Upper lobe of right lung (tissue), 1 donor: Measurements from ENCODE around the gene HOXB4. TPM values are rescaled to one million over a fixed set of nuclear protein-coding genes. Genes with fewer than 3 reads are reported as not detected.

Experiments used
- ATAC-seq: fragments of 200-7000 bp; cut with Tn5 transposase; one replicate; pipeline ENCODE4 v1.9.1; 2020; ENCODE audit warnings: mild to moderate bottlenecking, moderate library complexity
- DNase-seq: peaks from one replicate; pipeline ENCODE4 v3.0.0-alpha.2; 2020
- H3K27ac ChIP-seq: fragments of 200-600 bp; one replicate; pipeline ENCODE4 v1.8.0; 2022
- H3K27me3 ChIP-seq: fragments of 200-600 bp; one replicate; pipeline ENCODE4 v1.8.0; 2022; ENCODE audit warnings: mild to moderate bottlenecking
- H3K36me3 ChIP-seq: fragments of 200-600 bp; one replicate; pipeline ENCODE4 v1.8.0; 2022
- H3K4me1 ChIP-seq: fragments of 200-600 bp; one replicate; pipeline ENCODE4 v1.8.0; 2022
- H3K4me3 ChIP-seq: fragments of 200-600 bp; one replicate; pipeline ENCODE4 v1.8.0; 2022; ENCODE audit warnings: mild to moderate bottlenecking
- H3K9me3 ChIP-seq: fragments of 200-600 bp; one replicate; pipeline ENCODE4 v1.8.0; 2022
- CTCF ChIP-seq: fragments of 200-600 bp; IDR thresholded peaks from one replicate; pipeline ENCODE4 v1.8.0; 2022; ENCODE audit warnings: antibody characterized with exemption
- intact Hi-C: fragments of 100-400 bp; cut with DNase I; formaldehyde crosslinking; loops from one replicate; pipeline ENCODE4 v1.11.0; 2022
- long read RNA-seq: library from polyadenylated mRNA; unstranded; transcript quantifications from one replicate; pipeline ENCODE4 v2.0.0, GENCODE V29; 2021
- total RNA-seq: library from RNA; stranded (reverse); fragmentation: NEBNext Ultra II Directional; extraction: Animal tissue kit (Norgen Biotek cat#: 25700); gene quantifications from one replicate; pipeline ENCODE4 v1.2.1, GENCODE V29; 2021
- donor health status: DM: no; HTN: yes; CAD: no; lungs with severe emphysema.

HOXB4 gene
- 4.9 TPM for total RNA-seq
- long read RNA-seq, partial matches to known transcripts, result 0 of 2 reads
- long read RNA-seq, other reads (novel, unspliced or antisense), result 1 of 2 reads

- DNase-seq (no peak), ATAC-seq (peak; percentile 55)
- peaks cover 6% of the 10 kb centered on the region for H3K4me1 ChIP-seq
- H3K27me3 ChIP-seq, result peaks cover 79% of the 10 kb centered on the region
- H3K4me3 ChIP-seq, result peak within 1 kb of the TSS; percentile 59
- H3K9me3 ChIP-seq, result no peaks in the 10 kb centered on the region
- H3K27ac ChIP-seq, result peak within 1 kb of the TSS; percentile 93
- intact Hi-C loops, result no loop called here
- TF ChIP-seq CTCF, result no peak
- H3K36me3 ChIP-seq, result no peaks in the 10 kb centered on the region
Measured at GRCh38 chr17:48577946-48578615, at the start of gene HOXB4. HOXB4 (minus strand) TSS chr17:48578350; CDS start chr17:48578319, 31 bp downstream.

- intact Hi-C loops, result loop anchor here (10.0 kb wide), 1 partner anchor 312 kb away; no protein-coding TSS in a partner anchor
- no peak for DNase-seq
- no peak overlapping the region for H3K4me3 ChIP-seq
- H3K27me3 ChIP-seq, result peaks cover 100% of the 10 kb centered on the region
- TF ChIP-seq CTCF, result no peak
- peaks cover 22% of the 10 kb centered on the region for H3K4me1 ChIP-seq
- H3K27ac ChIP-seq, result no peak overlapping the region
- no peak for ATAC-seq
- no peaks in the 10 kb centered on the region for H3K36me3 ChIP-seq
- H3K9me3 ChIP-seq, result no peaks in the 10 kb centered on the region
Measured at GRCh38 chr17:48627118-48627597, 49.0 kb upstream of the HOXB4 start.

GRCh38 chr17:48626245-48627117, 48.3 kb upstream of the HOXB4 start, which contains the start of gene HOXB9:
HOXB9 (minus strand) TSS chr17:48626358; CDS start chr17:48626269, 89 bp downstream.
- no peaks in the 10 kb centered on the region for H3K9me3 ChIP-seq
- H3K36me3 ChIP-seq, result no peaks in the 10 kb centered on the region
- peaks cover 100% of the 10 kb centered on the region for H3K27me3 ChIP-seq
- DNase-seq (no peak), ATAC-seq (peak; percentile 4)
- peaks cover 22% of the 10 kb centered on the region for H3K4me1 ChIP-seq
- intact Hi-C loops, result loop anchor here (10.0 kb wide), 1 partner anchor 312 kb away; no protein-coding TSS in a partner anchor
- no peak for TF ChIP-seq CTCF
- H3K27ac ChIP-seq, result no peak within 1 kb of the TSS
- peak within 1 kb of the TSS; percentile 31 for H3K4me3 ChIP-seq

GRCh38 chr17:48625495-48626244, 47.5 kb upstream of the HOXB4 start:
- Histone ChIP-seq H3K36me3 (no peaks in the 10 kb centered on the region), H3K4me3 (peak overlapping the region; percentile 31), H3K27me3 (peaks cover 100% of the 10 kb centered on the region), H3K27ac (no peak overlapping the region), H3K4me1 (peaks cover 22% of the 10 kb centered on the region), H3K9me3 (no peaks in the 10 kb centered on the region)
- DNase-seq (no peak), ATAC-seq (peak; percentile 70)
- intact Hi-C loops, result loop anchor here (10.0 kb wide), 1 partner anchor 311 kb away; no protein-coding TSS in a partner anchor
- TF ChIP-seq CTCF, result no peak
